ENCODE results near the gene A2ML1.
"Not testable (repeated sequence)": the region's sequence is repeated elsewhere in the genome, so short reads cannot be mapped to it uniquely, and the experiment has no call there.

The A2ML1 gene

DNA sequence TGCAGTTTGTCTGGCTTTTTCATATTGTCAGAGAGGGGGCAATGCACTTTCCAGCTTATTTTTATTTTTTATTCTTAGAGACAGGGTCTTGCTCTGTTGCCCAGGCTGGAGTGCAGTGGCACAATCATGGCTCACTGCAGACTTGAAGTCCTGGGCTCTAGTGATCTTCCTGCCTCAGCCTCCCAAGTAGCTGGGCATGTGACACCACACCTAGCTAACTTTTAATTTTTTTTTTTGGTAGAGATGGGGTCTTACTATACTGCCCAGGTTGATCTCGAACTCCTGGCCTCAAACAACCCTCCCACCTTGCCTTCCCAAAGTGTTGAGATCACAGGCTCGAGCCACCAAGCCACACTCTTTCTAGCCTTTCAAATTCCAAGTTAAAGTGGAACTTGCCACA is 3.9 kb upstream of the A2ML1 start:
- no peak for DNase-seq

GRCh38 chr12:8819666-8819980 is 2.8 kb upstream of the A2ML1 start:
- no peak for DNase-seq

- not testable (repeated sequence) for DNase-seq
These were observed 1.6 kb upstream of the A2ML1 start for GRCh38 chr12:8820676-8821407.

- DNase-seq: no peak
These were observed 830 bp upstream of the A2ML1 start for GRCh38 chr12:8821591-8821990.

DNA sequence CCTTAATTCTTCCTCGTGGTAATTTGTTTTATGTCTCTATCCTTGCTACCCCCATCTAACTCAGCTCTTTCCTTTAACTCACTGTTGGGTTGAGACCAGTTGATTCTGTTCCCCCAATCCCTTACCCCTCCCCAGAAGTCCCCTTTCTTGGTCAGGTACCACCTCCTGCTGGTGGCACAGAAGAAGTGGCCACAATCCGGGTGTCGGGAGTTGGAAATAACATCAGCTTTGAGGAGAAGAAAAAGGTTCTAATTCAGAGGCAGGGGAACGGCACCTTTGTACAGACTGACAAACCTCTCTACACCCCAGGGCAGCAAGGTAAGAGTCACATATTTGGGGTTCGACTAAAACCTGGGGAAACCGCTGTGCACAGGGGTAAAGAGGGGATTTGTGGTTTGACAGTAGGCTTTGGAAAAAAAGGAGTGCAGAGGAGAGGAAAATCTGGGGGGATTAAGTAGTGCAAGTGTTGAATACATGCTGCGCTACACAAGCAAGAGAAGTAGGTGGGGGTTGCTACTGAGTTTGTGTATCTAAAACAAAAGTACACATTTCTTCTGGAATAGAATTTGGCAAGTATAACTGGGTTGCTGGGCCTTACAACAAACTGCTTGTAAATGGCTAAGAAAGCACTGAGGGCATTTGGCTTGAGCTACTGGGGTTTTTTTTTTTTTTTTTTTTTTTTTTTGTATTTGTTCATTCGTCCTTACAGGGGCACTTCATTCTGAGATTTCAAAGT is 1.3 kb downstream of the A2ML1 start:
- no peak for DNase-seq

DNA sequence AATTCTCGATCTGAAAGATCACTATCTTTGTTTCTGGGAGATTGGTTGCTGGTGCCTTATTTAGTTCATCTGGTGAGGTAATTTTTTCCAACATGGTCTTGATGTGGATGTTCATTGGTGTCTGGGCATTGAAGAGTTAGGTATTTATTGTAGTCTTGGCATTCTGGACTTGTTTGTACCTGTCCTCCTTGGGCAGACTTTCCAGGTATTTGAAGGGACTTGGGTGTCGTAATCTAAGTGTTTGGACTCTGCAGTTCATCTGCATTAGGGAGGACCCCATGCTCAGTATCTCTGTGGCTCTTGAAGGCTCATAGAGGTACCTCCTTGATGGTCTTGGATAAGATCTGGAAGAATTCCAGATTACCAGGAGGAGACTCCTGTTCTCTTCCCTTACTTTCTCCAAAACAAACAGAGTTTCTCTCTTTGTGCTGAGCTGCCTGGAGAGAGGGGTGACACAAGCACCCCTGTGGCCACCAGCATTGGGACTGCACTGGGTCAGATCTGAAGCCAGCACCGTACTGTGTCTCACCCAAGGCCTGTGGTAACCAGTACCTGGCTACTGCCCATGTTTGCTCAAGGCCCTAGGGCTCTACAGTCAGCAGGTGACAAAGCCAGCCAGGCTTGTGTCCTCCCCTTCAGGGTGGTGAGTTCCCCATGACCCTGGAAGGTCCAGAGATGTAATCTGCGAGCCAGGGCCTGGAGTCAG is 5.3 kb downstream of the A2ML1 start:
- no peak for DNase-seq

- DNase-seq: no peak
These were observed 6.1 kb downstream of the A2ML1 start for GRCh38 chr12:8828257-8829124.

DNA sequence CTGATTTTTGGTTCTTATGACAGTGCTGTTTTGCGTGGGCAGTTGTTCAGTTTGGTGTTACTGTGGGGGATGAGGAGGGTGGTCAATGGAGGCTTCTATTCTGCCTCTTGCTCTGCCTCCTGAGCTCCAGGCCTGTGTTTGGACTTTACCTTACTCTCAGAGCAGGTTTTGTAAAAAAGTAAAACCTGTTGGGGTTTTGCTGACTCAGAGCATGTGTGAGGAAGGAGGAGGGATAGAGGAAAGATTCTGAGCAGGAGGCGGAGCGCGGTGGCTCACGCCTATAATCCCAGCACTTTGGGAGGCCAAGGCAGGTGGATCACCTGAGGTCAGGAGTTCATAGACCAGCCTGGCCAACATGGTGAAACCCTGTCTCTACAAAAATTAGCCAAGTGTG is 6.7 kb downstream of the A2ML1 start:
- no peak for DNase-seq

GRCh38 chr12:8829621-8830020 is 7.2 kb downstream of the A2ML1 start:
- DNase-seq: no peak

DNA sequence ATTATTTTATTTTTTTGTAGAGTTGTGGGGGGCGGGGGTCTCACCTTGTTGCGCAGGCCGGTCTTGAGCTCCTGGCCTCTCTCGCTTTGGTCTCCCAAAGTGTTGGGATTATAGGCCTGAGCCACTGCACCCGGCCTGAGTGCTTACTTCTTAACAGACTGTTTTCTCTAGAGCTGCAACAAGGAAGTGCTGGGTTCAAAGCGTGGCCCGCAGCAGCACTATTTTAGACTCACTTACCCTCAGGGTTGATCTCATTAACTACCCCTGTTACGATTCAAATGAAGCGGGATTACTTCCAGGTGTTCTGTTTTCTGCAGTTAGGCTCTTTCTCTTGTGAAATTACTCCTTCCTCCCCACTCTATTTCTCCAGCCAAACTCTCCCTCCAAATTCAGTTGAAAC is 8.7 kb downstream of the A2ML1 start:
- no peak for DNase-seq

DNA sequence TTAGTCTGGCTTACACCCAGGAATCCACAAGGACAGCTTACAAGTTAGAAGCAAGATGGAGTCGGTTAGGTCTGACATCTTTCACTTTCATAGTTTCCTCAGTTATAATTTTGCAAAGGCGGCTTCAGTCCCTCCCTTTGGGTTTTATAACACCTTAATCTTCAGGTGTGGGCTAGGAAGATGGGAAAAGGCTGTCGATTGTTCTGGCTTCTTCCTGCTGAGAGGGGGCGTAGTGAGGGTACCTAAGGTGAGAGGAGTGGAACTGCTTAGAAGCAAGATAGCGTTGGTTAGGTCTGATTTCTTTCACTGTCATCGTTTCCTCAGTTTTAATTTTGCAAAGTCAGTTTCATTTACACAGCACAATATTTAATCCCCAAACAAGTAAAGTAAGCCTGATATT is 10.1 kb downstream of the A2ML1 start:
- no peak for DNase-seq

- no peak for DNase-seq
These were observed 11.8 kb downstream of the A2ML1 start for GRCh38 chr12:8834230-8834629.

DNA sequence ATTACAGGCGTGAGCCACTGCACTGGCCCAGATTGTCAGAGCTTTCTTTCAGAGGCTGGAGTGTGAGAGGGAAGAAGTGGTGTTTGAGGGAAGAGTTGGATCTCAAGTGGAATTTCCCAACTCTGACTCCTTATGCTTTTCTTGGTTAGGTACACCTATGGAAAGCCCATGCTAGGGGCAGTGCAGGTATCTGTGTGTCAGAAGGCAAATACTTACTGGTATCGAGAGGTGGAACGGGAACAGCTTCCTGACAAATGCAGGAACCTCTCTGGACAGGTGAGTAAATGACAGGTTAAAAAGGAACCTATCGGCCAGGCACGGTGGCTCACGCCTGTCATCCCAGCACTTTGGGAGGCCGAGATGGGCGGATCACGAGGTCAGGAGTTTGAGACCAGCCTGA is 14.9 kb downstream of the A2ML1 start:
- DNase-seq: no peak

- no peak for DNase-seq
These were observed 17.9 kb downstream of the A2ML1 start for GRCh38 chr12:8840321-8840720.

- DNase-seq: no peak
These were observed 18.7 kb downstream of the A2ML1 start for GRCh38 chr12:8840938-8841633.

DNA sequence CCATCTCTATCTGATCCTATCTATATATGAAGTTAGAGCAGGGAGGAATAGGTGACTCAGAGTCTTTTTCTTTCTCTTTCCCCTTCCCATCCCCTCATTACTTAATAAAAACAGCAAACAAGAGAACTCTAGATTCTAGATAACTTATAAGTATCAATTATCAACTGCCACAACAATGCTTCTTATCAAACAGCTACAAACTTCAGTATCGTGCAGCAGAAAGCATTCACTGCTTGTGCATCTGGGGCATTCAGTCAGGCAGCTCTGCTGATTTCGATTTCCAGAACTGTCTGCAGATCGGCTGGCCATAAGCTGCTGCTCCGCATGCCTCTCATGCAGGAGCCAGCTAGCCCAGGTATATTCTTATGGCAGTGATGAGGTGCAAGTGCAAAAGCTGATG is 19.4 kb downstream of the A2ML1 start:
- no peak for DNase-seq

DNA sequence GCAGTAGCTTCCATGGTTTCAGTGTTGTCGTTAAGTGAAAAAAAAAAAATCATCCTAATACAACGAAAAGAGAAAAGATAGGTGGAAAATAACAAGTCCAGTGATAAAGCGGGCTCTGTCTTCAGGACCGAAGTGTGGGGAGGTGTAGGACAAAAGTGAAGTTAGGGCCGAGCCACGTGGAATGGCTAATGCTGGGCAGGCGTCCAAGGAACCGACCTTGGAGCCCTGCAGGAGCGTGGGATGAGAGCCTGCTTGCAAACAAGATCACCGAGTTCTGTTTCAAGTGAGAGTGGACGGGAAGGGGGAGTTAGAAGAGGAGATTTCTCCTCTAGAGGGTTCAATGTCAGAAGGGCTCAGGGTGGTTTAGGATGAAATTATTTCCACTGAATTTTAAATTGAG is 22.2 kb downstream of the A2ML1 start:
- no peak for DNase-seq

DNA sequence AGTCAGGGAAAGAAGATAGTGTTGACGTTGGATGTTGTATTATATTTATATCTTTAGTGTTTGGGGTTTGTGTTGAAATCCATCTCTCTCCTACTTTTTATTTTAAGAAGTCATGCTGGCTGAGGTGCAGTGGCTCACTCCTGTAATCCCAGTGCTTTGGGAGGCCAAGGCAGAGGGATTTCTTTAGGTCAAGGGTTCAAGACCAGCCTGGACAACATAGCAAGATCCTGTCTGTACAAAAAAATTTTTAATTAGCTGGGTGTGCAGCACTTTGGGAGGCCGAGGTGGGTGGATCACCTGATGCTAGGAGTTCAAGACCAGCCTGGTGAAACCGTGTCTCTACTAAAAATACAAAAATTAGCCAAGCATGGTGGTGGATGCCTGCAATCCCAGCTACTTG is 23.9 kb downstream of the A2ML1 start:
- DNase-seq: no peak

DNA sequence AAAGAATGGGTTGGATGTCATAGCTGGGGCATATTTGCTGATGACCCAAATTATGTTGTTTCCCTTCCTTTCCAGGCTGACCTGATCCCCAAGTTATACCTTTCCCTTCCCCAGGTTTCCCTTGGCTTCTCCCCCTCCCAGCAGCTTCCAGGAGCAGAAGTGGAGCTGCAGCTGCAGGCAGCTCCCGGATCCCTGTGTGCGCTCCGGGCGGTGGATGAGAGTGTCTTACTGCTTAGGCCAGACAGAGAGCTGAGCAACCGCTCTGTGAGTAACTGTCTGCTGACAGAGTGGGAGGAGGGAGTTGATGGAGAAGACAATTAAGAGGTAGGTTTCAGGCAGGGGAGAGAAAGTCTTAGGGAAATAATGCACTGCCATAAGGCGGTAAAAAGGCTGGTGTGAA is 25.0 kb downstream of the A2ML1 start:
- no peak for DNase-seq

- no peak for DNase-seq
These were observed 27.5 kb downstream of the A2ML1 start for GRCh38 chr12:8849876-8850275.

GRCh38 chr12:8852119-8852518 is 29.7 kb downstream of the A2ML1 start:
- DNase-seq: no peak

DNA sequence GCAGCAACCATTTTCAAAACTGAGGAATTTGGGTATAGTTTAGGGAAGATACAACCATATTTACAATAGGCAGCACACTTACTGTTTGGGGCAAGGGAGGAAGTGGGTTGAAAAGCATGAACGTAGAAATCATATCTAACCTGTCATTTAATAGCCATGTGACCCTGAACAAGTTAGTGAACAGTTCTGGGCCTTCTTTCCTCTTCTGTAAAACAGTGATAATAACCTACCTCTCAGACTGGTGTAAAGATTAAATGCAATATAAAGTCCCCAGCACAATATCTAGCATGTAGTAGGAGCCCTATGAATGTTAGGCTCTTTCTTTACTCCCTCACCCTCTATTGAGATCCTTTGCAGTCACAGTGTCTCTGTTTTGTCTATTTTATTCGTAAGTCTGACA is 33.5 kb downstream of the A2ML1 start:
- no peak for DNase-seq

- DNase-seq: not testable (repeated sequence)
These were observed 37.0 kb downstream of the A2ML1 start for GRCh38 chr12:8859448-8859847.

Data from GF-D8 (cell line).